Tibial artery (tissue), 4 donors: ENCODE data around the gene MXI1.

Source experiments
- DNase-seq, 2 donors: peaks; one replicate each; pipeline ENCODE4 v3.0.0-alpha.2; 2019
- H3K27ac ChIP-seq, 2 donors: fragments of 200-600 bp; sonication (generic) in 1 of 2; 1 replicate in 1 of 2; 2 replicates in 1 of 2; pipeline ENCODE4 v1.5.1; 2018 to 2019; ENCODE audit warnings: mild to moderate bottlenecking in 1 of 2
- H3K27me3 ChIP-seq, 2 donors: fragments of 200-600 bp; sonication (generic) in 1 of 2; one replicate each; pipeline versions ENCODE4 v1.5.1 to v1.6.0; 2016 to 2019
- H3K36me3 ChIP-seq, 3 donors: fragments of 200-600 bp; sonication (generic) in 2 of 3; one replicate each; pipeline ENCODE4 v1.5.1; 2016 to 2019; ENCODE audit warnings: mild to moderate bottlenecking in 2 of 3
- H3K4me1 ChIP-seq, 4 donors: fragments of 200-600 bp; sonication (generic) in 2 of 4; 1 replicate in 3 of 4; 2 replicates in 1 of 4; pipeline ENCODE4 v1.5.1; 2016 to 2019
- H3K4me3 ChIP-seq, 2 donors: fragments of 200-600 bp; sonication (generic) in 1 of 2; 1 replicate in 1 of 2; 2 replicates in 1 of 2; pipeline ENCODE4 v1.5.1; 2018 to 2019; ENCODE audit warnings: mild to moderate bottlenecking in 2 of 2
- H3K9me3 ChIP-seq, 3 donors: fragments of 200-600 bp; sonication (generic) in 1 of 3; one replicate each; pipeline ENCODE4 v1.5.1; 2016 to 2019
- CTCF ChIP-seq, 2 experiments: fragments of 200-600 bp in 1 of 2; fragments of 450-650 bp in 1 of 2; IDR thresholded peaks; one replicate each; pipeline ENCODE4 v1.5.1; 2017 to 2019; ENCODE audit warnings: antibody characterized with exemption in 2 of 2, mild to moderate bottlenecking in 1 of 2, moderate library complexity in 1 of 2
- intact Hi-C: fragments of 100-400 bp; cut with DNase I; formaldehyde crosslinking; loops from one replicate; pipeline ENCODE4 v1.15.0; 2023; ENCODE audit warnings: low total_unique reads

The MXI1 gene

GRCh38 chr10:110274647-110275046 lies 67.2 kb downstream of the MXI1 start:
- Histone ChIP-seq H3K36me3 (peaks cover 0 to under 1% (median under 1%) of the 10 kb centered on the region in 3 donors), H3K4me3 (no peak overlapping the region), H3K27ac (peak overlapping the region; percentile 66 to 74), H3K27me3 (no peaks in the 10 kb centered on the region), H3K9me3 (no peaks in the 10 kb centered on the region), H3K4me1 (peaks cover 0 to 100% (median 60%) of the 10 kb centered on the region in 4 donors)
- intact Hi-C loops = loop anchor here (5.0 kb wide), 2 partner anchors 67 to 137 kb away; partner anchors contain the start of gene MXI1
- no peak for TF ChIP-seq CTCF (IDR thresholded peaks at IDR 0.05)
- DNase-seq = no peak

GRCh38 chr10:110275128-110275729 lies 67.8 kb downstream of the MXI1 start:
- no peak for TF ChIP-seq CTCF (IDR thresholded peaks at IDR 0.05)
- H3K4me3 ChIP-seq = no peak overlapping the region
- intact Hi-C loops = loop anchor here (5.0 kb wide), 2 partner anchors 68 to 138 kb away; partner anchors contain the start of gene MXI1
- no peak for DNase-seq
- no peaks in the 10 kb centered on the region for H3K9me3 ChIP-seq
- no peaks in the 10 kb centered on the region for H3K27me3 ChIP-seq
- H3K36me3 ChIP-seq = peaks cover 0 to 6% (median 6%) of the 10 kb centered on the region in 3 donors
- peaks cover 0 to 98% (median 62%) of the 10 kb centered on the region in 4 donors for H3K4me1 ChIP-seq
- peak overlapping the region; percentile 66 to 74 for H3K27ac ChIP-seq

- Histone ChIP-seq H3K36me3 (peaks cover 8 to 15% (median 12%) of the 10 kb centered on the region in 3 donors), H3K27me3 (no peaks in the 10 kb centered on the region), H3K9me3 (no peaks in the 10 kb centered on the region), H3K4me3 (no peak overlapping the region), H3K27ac (peak overlapping the region; percentile 66 to 74), H3K4me1 (peaks cover 0 to 85% (median 51%) of the 10 kb centered on the region in 4 donors)
- TF ChIP-seq CTCF (IDR thresholded peaks at IDR 0.05) = no peak
- intact Hi-C loops = loop anchor here (5.0 kb wide), 2 partner anchors 69 to 139 kb away; partner anchors contain the start of gene MXI1
- DNase-seq = no peak
Measured at GRCh38 chr10:110276603-110277002, 69.2 kb downstream of the MXI1 start.

- Histone ChIP-seq H3K27ac (peak overlapping the region; percentile 42 to 66), H3K27me3 (no peaks in the 10 kb centered on the region), H3K4me1 (peaks cover 0 to 82% (median 50%) of the 10 kb centered on the region in 4 donors), H3K9me3 (no peaks in the 10 kb centered on the region), H3K36me3 (peaks cover 8 to 15% (median 12%) of the 10 kb centered on the region in 3 donors), H3K4me3 (no peak overlapping the region)
- intact Hi-C loops = loop anchor here (5.0 kb wide), 2 partner anchors 70 to 140 kb away; partner anchors contain the start of gene MXI1
- DNase-seq = no peak
- no peak for TF ChIP-seq CTCF (IDR thresholded peaks at IDR 0.05)
Measured at GRCh38 chr10:110277591-110277990, 70.2 kb downstream of the MXI1 start.

- peaks cover 8 to 16% (median 15%) of the 10 kb centered on the region in 3 donors for H3K36me3 ChIP-seq
- no peaks in the 10 kb centered on the region for H3K27me3 ChIP-seq
- H3K27ac ChIP-seq = peak overlapping the region; percentile 42 to 48
- H3K9me3 ChIP-seq = no peaks in the 10 kb centered on the region
- intact Hi-C loops = loop anchor here (5.0 kb wide), 2 partner anchors 71 to 141 kb away; partner anchors contain the start of gene MXI1
- H3K4me3 ChIP-seq = no peak overlapping the region
- peaks cover 0 to 71% (median 42%) of the 10 kb centered on the region in 4 donors for H3K4me1 ChIP-seq
- no peak for DNase-seq
- TF ChIP-seq CTCF (IDR thresholded peaks at IDR 0.05) = no peak
Measured at GRCh38 chr10:110278562-110279406, 71.4 kb downstream of the MXI1 start.
